Activated T-cell treated with anti-CD3 and anti-CD28 coated beads for 48 hours (primary cell): ENCODE results near the gene ADAMTS3.

Experiments
- DNase-seq: peaks from one replicate; pipeline ENCODE4 v3.0.0-alpha.2; 2020; ENCODE audit warnings: low read depth

The ADAMTS3 gene

GRCh38 chr4:72348701-72349100 is 220.3 kb downstream of the ADAMTS3 start:
- DNase-seq, result no peak

- DNase-seq, result no peak
Measured at GRCh38 chr4:72344418-72344817, 224.6 kb downstream of the ADAMTS3 start.

GRCh38 chr4:72341432-72341820 is 227.6 kb downstream of the ADAMTS3 start:
- no peak for DNase-seq

GRCh38 chr4:72340803-72341431 is 228.1 kb downstream of the ADAMTS3 start:
- DNase-seq, result no peak

GRCh38 chr4:72338060-72338459 is 231.0 kb downstream of the ADAMTS3 start:
- no peak for DNase-seq

- DNase-seq, result no peak
Measured at GRCh38 chr4:72330381-72330780, 238.6 kb downstream of the ADAMTS3 start.

GRCh38 chr4:72326692-72327632 is 242.1 kb downstream of the ADAMTS3 start:
- no peak for DNase-seq

GRCh38 chr4:72325215-72325614 is 243.8 kb downstream of the ADAMTS3 start:
- DNase-seq, result no peak

- DNase-seq, result no peak
Measured at GRCh38 chr4:72323227-72323626, 245.8 kb downstream of the ADAMTS3 start.

- DNase-seq, result no peak
Measured at GRCh38 chr4:72320223-72320948, 248.6 kb downstream of the ADAMTS3 start.

- DNase-seq, result no peak
Measured at GRCh38 chr4:72319601-72320021, 249.4 kb downstream of the ADAMTS3 start.

- DNase-seq, result no peak
Measured at GRCh38 chr4:72318421-72319170, 250.4 kb downstream of the ADAMTS3 start.

- no peak for DNase-seq
Measured at GRCh38 chr4:72314869-72315268, 254.2 kb downstream of the ADAMTS3 start.

- DNase-seq, result no peak
Measured at GRCh38 chr4:72313121-72313520, 255.9 kb downstream of the ADAMTS3 start.

- DNase-seq, result no peak
Measured at GRCh38 chr4:72312032-72312650, 256.9 kb downstream of the ADAMTS3 start.

GRCh38 chr4:72311291-72311690 is 257.7 kb downstream of the ADAMTS3 start:
- no peak for DNase-seq

- no peak for DNase-seq
Measured at GRCh38 chr4:72305620-72306019, 263.4 kb downstream of the ADAMTS3 start.

- no peak for DNase-seq
Measured at GRCh38 chr4:72305080-72305479, 263.9 kb downstream of the ADAMTS3 start.

GRCh38 chr4:72302981-72303704 is 265.9 kb downstream of the ADAMTS3 start:
- peak; percentile 5 for DNase-seq

GRCh38 chr4:72301759-72302158 is 267.3 kb downstream of the ADAMTS3 start:
- DNase-seq, result no peak

GRCh38 chr4:72300126-72300525 is 268.9 kb downstream of the ADAMTS3 start:
- DNase-seq, result no peak
